Measurements from ENCODE around the gene SEPHS2.

The SEPHS2 gene

GRCh38 chr16:30395992-30396585, 49.6 kb downstream of the SEPHS2 start (continued):
- TF ChIP-seq, protein P1, sequence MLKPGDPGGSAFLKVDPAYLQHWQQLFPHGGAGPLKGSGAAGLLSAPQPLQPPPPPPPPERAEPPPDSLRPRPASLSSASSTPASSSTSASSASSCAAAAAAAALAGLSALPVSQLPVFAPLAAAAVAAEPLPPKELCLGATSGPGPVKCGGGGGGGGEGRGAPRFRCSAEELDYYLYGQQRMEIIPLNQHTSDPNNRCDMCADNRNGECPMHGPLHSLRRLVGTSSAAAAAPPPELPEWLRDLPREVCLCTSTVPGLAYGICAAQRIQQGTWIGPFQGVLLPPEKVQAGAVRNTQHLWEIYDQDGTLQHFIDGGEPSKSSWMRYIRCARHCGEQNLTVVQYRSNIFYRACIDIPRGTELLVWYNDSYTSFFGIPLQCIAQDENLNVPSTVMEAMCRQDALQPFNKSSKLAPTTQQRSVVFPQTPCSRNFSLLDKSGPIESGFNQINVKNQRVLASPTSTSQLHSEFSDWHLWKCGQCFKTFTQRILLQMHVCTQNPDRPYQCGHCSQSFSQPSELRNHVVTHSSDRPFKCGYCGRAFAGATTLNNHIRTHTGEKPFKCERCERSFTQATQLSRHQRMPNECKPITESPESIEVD (tag by site-specific recombination; IDR thresholded peaks at IDR 0.05): no peak
- TF ChIP-seq SP7 (tag by site-specific recombination; IDR thresholded peaks at IDR 0.05): peak; percentile 44; the same call in 1 of the 2 replicates
- TF ChIP-seq BCL11A (tag by site-specific recombination; IDR thresholded peaks at IDR 0.05; ENCODE audit: low read depth): no peak; the same call in 1 of the 2 replicates
- TF ChIP-seq ZBTB1 (tag by site-specific recombination; IDR thresholded peaks at IDR 0.05): no peak
- no peak for TF ChIP-seq ZNF155 (tag by site-specific recombination; IDR thresholded peaks at IDR 0.05)
- TF ChIP-seq, protein P2, sequence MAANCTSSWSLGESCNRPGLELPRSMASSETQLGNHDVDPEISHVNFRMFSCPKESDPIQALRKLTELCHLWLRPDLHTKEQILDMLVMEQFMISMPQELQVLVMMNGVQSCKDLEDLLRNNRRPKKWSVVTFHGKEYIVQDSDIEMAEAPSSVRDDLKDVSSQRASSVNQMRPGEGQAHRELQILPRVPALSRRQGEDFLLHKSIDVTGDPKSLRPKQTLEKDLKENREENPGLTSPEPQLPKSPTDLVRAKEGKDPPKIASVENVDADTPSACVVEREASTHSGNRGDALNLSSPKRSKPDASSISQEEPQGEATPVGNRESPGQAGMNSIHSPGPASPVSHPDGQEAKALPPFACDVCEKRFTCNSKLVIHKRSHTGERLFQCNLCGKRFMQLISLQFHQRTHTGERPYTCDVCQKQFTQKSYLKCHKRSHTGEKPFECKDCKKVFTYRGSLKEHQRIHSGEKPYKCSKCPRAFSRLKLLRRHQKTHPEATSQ (tag by site-specific recombination; IDR thresholded peaks at IDR 0.05): no peak
- TF ChIP-seq ZNF785 (tag by site-specific recombination; IDR thresholded peaks at IDR 0.05): no peak
- no peak for TF ChIP-seq ZNF132 (tag by site-specific recombination; IDR thresholded peaks at IDR 0.05; ENCODE audit: borderline replicate concordance)
- TF ChIP-seq ZNF791 (tag by site-specific recombination; IDR thresholded peaks at IDR 0.05): no peak
- 0 out of 2 replicates have a peak, but pooled peaks have one; percentile 55 for TF ChIP-seq ZNF394 (tag by site-specific recombination; IDR thresholded peaks at IDR 0.05; ENCODE audit: borderline replicate concordance)
- TF ChIP-seq ZNF24 (tag by site-specific recombination; IDR thresholded peaks at IDR 0.05): no peak
- no peak for TF ChIP-seq ZNF16 (tag by site-specific recombination; IDR thresholded peaks at IDR 0.05; ENCODE audit: low read depth)
- no peak for TF ChIP-seq SALL2 (tag by site-specific recombination; IDR thresholded peaks at IDR 0.05; ENCODE audit: borderline replicate concordance)
- no peak for TF ChIP-seq ZNF221 (tag by site-specific recombination; IDR thresholded peaks at IDR 0.05; ENCODE audit: borderline replicate concordance)
- TF ChIP-seq, protein P3, sequence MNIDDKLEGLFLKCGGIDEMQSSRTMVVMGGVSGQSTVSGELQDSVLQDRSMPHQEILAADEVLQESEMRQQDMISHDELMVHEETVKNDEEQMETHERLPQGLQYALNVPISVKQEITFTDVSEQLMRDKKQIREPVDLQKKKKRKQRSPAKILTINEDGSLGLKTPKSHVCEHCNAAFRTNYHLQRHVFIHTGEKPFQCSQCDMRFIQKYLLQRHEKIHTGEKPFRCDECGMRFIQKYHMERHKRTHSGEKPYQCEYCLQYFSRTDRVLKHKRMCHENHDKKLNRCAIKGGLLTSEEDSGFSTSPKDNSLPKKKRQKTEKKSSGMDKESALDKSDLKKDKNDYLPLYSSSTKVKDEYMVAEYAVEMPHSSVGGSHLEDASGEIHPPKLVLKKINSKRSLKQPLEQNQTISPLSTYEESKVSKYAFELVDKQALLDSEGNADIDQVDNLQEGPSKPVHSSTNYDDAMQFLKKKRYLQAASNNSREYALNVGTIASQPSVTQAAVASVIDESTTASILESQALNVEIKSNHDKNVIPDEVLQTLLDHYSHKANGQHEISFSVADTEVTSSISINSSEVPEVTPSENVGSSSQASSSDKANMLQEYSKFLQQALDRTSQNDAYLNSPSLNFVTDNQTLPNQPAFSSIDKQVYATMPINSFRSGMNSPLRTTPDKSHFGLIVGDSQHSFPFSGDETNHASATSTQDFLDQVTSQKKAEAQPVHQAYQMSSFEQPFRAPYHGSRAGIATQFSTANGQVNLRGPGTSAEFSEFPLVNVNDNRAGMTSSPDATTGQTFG (tag by site-specific recombination; IDR thresholded peaks at IDR 0.05; ENCODE audit: borderline replicate concordance): no peak
- TF ChIP-seq ZNF521 (tag by site-specific recombination; IDR thresholded peaks at IDR 0.05): no peak
- no peak for TF ChIP-seq KLF8 (tag by site-specific recombination; IDR thresholded peaks at IDR 0.05)
- TF ChIP-seq ZNF37A (tag by site-specific recombination; IDR thresholded peaks at IDR 0.05): no peak
- peak; percentile 47; the same call in 1 of the 2 replicates for TF ChIP-seq ZNF10 (tag by site-specific recombination; IDR thresholded peaks at IDR 0.05)
- no peak for TF ChIP-seq FEZF1 (tag by site-specific recombination; IDR thresholded peaks at IDR 0.05)
- no peak for TF ChIP-seq INSM2 (tag by site-specific recombination; IDR thresholded peaks at IDR 0.05)
- TF ChIP-seq ZNF266 (tag by site-specific recombination; IDR thresholded peaks at IDR 0.05; ENCODE audit: low read depth): no peak
- TF ChIP-seq ZNF624 (tag by site-specific recombination; IDR thresholded peaks at IDR 0.05): no peak
- TF ChIP-seq ZNF843 (tag by site-specific recombination; IDR thresholded peaks at IDR 0.05): no peak; the same call in 1 of the 2 replicates
- TF ChIP-seq ZBTB8A (tag by site-specific recombination; IDR thresholded peaks at IDR 0.05): peak; percentile 72
- peak; percentile 80 for TF ChIP-seq ZNF366 (tag by site-specific recombination; conservative IDR thresholded peaks at IDR 0.05)
- no peak for TF ChIP-seq BCL11B (tag by site-specific recombination; IDR thresholded peaks at IDR 0.05; ENCODE audit: low read depth)
- TF ChIP-seq ZNF549 (tag by site-specific recombination; IDR thresholded peaks at IDR 0.05): no peak
- TF ChIP-seq ZNF48 (tag by site-specific recombination; IDR thresholded peaks at IDR 0.05): no peak
- TF ChIP-seq, protein P4, sequence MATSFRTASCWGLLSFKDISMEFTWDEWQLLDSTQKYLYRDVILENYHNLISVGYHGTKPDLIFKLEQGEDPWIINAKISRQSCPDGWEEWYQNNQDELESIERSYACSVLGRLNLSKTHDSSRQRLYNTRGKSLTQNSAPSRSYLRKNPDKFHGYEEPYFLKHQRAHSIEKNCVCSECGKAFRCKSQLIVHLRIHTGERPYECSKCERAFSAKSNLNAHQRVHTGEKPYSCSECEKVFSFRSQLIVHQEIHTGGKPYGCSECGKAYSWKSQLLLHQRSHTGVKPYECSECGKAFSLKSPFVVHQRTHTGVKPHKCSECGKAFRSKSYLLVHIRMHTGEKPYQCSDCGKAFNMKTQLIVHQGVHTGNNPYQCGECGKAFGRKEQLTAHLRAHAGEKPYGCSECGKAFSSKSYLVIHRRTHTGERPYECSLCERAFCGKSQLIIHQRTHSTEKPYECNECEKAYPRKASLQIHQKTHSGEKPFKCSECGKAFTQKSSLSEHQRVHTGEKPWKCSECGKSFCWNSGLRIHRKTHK (tag by site-specific recombination; IDR thresholded peaks at IDR 0.05): no peak
- no peak for TF ChIP-seq HOXD13 (CRISPR knock-in tag; IDR thresholded peaks at IDR 0.05; ENCODE audit: borderline replicate concordance)
- TF ChIP-seq OSR2 (tag by site-specific recombination; IDR thresholded peaks at IDR 0.05): no peak
- TF ChIP-seq ZNF560 (tag by site-specific recombination; IDR thresholded peaks at IDR 0.05; ENCODE audit: borderline replicate concordance): no peak
- no peak for TF ChIP-seq ZNF768 (tag by site-specific recombination; IDR thresholded peaks at IDR 0.05)

Data from HEK293 (cell line).